ENCODE measurements around the gene GAB1.

The GAB1 gene

GRCh38 chr4:143308377-143308776, 28.3 kb upstream of the GAB1 start:
- Histone ChIP-seq H3K79me2 (ENCODE audit: insufficient read depth, low read length) (no peaks in the 10 kb centered on the region), H2AFZ (ENCODE audit: low read depth, low read length, severe bottlenecking) (no peak overlapping the region), H3K27me3 (ENCODE audit: low read length) (no peaks in the 10 kb centered on the region), H3F3A (ENCODE audit: insufficient read depth) (no peaks in the 10 kb centered on the region), H3K36me3 (ENCODE audit: low read length) (no peaks in the 10 kb centered on the region), H3K9me2 (replicated peaks; ENCODE audit: insufficient read depth, low read length) (no peaks in the 10 kb centered on the region), H3K4me2 (ENCODE audit: low read depth, low read length, poor library complexity, severe bottlenecking) (no peak overlapping the region), H3K9me3 (ENCODE audit: insufficient read depth, low read length) (no peaks in the 10 kb centered on the region), H4K20me1 (ENCODE audit: low read depth, low read length) (no peaks in the 10 kb centered on the region), H3K4me3 (ENCODE audit: insufficient read depth, low read length, poor library complexity, severe bottlenecking) (no peak overlapping the region), H3K27ac (ENCODE audit: low read depth, low read length) (no peak overlapping the region), H3K9ac (ENCODE audit: low read length) (no peak overlapping the region)
- no peak for TF ChIP-seq CTCF (IDR thresholded peaks at IDR 0.05; ENCODE audit: insufficient read depth, low read length, poor library complexity, severe bottlenecking)

GRCh38 chr4:143311924-143312323, 24.8 kb upstream of the GAB1 start:
- Histone ChIP-seq H2AFZ (ENCODE audit: low read depth, low read length, severe bottlenecking) (no peak overlapping the region), H3F3A (ENCODE audit: insufficient read depth) (no peaks in the 10 kb centered on the region), H3K4me2 (ENCODE audit: low read depth, low read length, poor library complexity, severe bottlenecking) (no peak overlapping the region), H3K9me3 (ENCODE audit: insufficient read depth, low read length) (no peaks in the 10 kb centered on the region), H3K27ac (ENCODE audit: low read depth, low read length) (no peak overlapping the region), H3K9me2 (replicated peaks; ENCODE audit: insufficient read depth, low read length) (no peaks in the 10 kb centered on the region), H3K4me3 (ENCODE audit: insufficient read depth, low read length, poor library complexity, severe bottlenecking) (no peak overlapping the region), H3K9ac (ENCODE audit: low read length) (no peak overlapping the region), H3K27me3 (ENCODE audit: low read length) (no peaks in the 10 kb centered on the region), H3K36me3 (ENCODE audit: low read length) (no peaks in the 10 kb centered on the region), H3K79me2 (ENCODE audit: insufficient read depth, low read length) (no peaks in the 10 kb centered on the region), H4K20me1 (ENCODE audit: low read depth, low read length) (no peaks in the 10 kb centered on the region)
- TF ChIP-seq EZH2phosphoT487 (conservative IDR thresholded peaks at IDR 0.05; ENCODE audit: low read length) (no peak), CTCF (IDR thresholded peaks at IDR 0.05; ENCODE audit: insufficient read depth, low read length, poor library complexity, severe bottlenecking) (no peak)

GRCh38 chr4:143313521-143313920, 23.2 kb upstream of the GAB1 start:
- no peaks in the 10 kb centered on the region for H3K27me3 ChIP-seq (ENCODE audit: low read length)
- no peak for TF ChIP-seq EZH2phosphoT487 (conservative IDR thresholded peaks at IDR 0.05; ENCODE audit: low read length)
- TF ChIP-seq CTCF (IDR thresholded peaks at IDR 0.05; ENCODE audit: insufficient read depth, low read length, poor library complexity, severe bottlenecking), result no peak
- no peaks in the 10 kb centered on the region for H3F3A ChIP-seq (ENCODE audit: insufficient read depth)
- no peaks in the 10 kb centered on the region for H4K20me1 ChIP-seq (ENCODE audit: low read depth, low read length)
- no peaks in the 10 kb centered on the region for H3K9me3 ChIP-seq (ENCODE audit: insufficient read depth, low read length)
- no peak overlapping the region for H2AFZ ChIP-seq (ENCODE audit: low read depth, low read length, severe bottlenecking)
- no peaks in the 10 kb centered on the region for H3K9me2 ChIP-seq (replicated peaks; ENCODE audit: insufficient read depth, low read length)
- no peak overlapping the region for H3K27ac ChIP-seq (ENCODE audit: low read depth, low read length)
- no peaks in the 10 kb centered on the region for H3K36me3 ChIP-seq (ENCODE audit: low read length)
- no peaks in the 10 kb centered on the region for H3K79me2 ChIP-seq (ENCODE audit: insufficient read depth, low read length)
- H3K4me3 ChIP-seq (ENCODE audit: insufficient read depth, low read length, poor library complexity, severe bottlenecking), result no peak overlapping the region
- no peak overlapping the region for H3K9ac ChIP-seq (ENCODE audit: low read length)
- H3K4me2 ChIP-seq (ENCODE audit: low read depth, low read length, poor library complexity, severe bottlenecking), result no peak overlapping the region

- Histone ChIP-seq H3K4me3 (ENCODE audit: insufficient read depth, low read length, poor library complexity, severe bottlenecking) (no peak overlapping the region), H2AFZ (ENCODE audit: low read depth, low read length, severe bottlenecking) (no peak overlapping the region), H3K27me3 (ENCODE audit: low read length) (no peaks in the 10 kb centered on the region), H3K9me2 (replicated peaks; ENCODE audit: insufficient read depth, low read length) (no peaks in the 10 kb centered on the region), H3K9ac (ENCODE audit: low read length) (no peak overlapping the region), H3K9me3 (ENCODE audit: insufficient read depth, low read length) (no peaks in the 10 kb centered on the region), H3K4me2 (ENCODE audit: low read depth, low read length, poor library complexity, severe bottlenecking) (no peak overlapping the region), H3K27ac (ENCODE audit: low read depth, low read length) (no peak overlapping the region), H4K20me1 (ENCODE audit: low read depth, low read length) (no peaks in the 10 kb centered on the region), H3F3A (ENCODE audit: insufficient read depth) (no peaks in the 10 kb centered on the region), H3K36me3 (ENCODE audit: low read length) (no peaks in the 10 kb centered on the region), H3K79me2 (ENCODE audit: insufficient read depth, low read length) (no peaks in the 10 kb centered on the region)
- TF ChIP-seq CTCF (IDR thresholded peaks at IDR 0.05; ENCODE audit: insufficient read depth, low read length, poor library complexity, severe bottlenecking) (no peak), EZH2phosphoT487 (conservative IDR thresholded peaks at IDR 0.05; ENCODE audit: low read length) (no peak)
Observed at GRCh38 chr4:143313996-143314395, 22.7 kb upstream of the GAB1 start.

All from SU-DHL-6 (cell line).